HepG2 (cell line): Measurements from ENCODE around the gene SYS1. TPM values are rescaled to one million over a fixed set of nuclear protein-coding genes. Genes with fewer than 3 reads are reported as not detected.

ENCODE experiments used
- BCLAF1 ChIP-seq: fragments of 450-650 bp; IDR thresholded peaks from 2 replicates; pipeline ENCODE4 v1.6.1; 2017; ENCODE audit warnings: mild to moderate bottlenecking
- BRD4 ChIP-seq: sonication (generic); formaldehyde crosslinking; IDR thresholded peaks from 2 replicates; pipeline ENCODE4 v1.4.0; 2020; ENCODE audit warnings: missing genetic modification reagents
- BRF2 ChIP-seq: sonication (generic); formaldehyde crosslinking; IDR thresholded peaks from 2 replicates; pipeline ENCODE4 v1.8.1; 2022; ENCODE audit warnings: mild to moderate bottlenecking, missing genetic modification reagents
- DDIT3 ChIP-seq: sonication (generic); formaldehyde crosslinking; IDR thresholded peaks from 2 replicates; pipeline ENCODE4 v1.4.0; 2020; ENCODE audit warnings: mild to moderate bottlenecking, missing genetic modification reagents
- EEA1 ChIP-seq: sonication (generic); formaldehyde crosslinking; IDR thresholded peaks from 2 replicates; pipeline ENCODE4 v1.5.1; 2020; ENCODE audit warnings: mild to moderate bottlenecking, missing genetic modification reagents, borderline replicate concordance
- HNF1A ChIP-seq, 2 experiments: sonication (generic) in 1 of 2; formaldehyde crosslinking in 1 of 2; IDR thresholded peaks; 2 replicates each; pipeline versions ENCODE4 v1.4.0 to v1.6.1; 2016 to 2020; ENCODE audit warnings: borderline replicate concordance in 1 of 2, low read depth in 1 of 2, mild to moderate bottlenecking in 1 of 2, missing genetic modification reagents in 1 of 2
- JDP2 ChIP-seq: sonication (generic); formaldehyde crosslinking; IDR thresholded peaks from 2 replicates; pipeline ENCODE4 v1.8.1; 2022; ENCODE audit warnings: missing genetic modification reagents, borderline replicate concordance
- NR2F2 ChIP-seq: IDR thresholded peaks from 2 replicates; pipeline ENCODE4 v1.6.1; 2012; ENCODE audit warnings: low read depth, inconsistent platforms, borderline replicate concordance
- RBAK ChIP-seq: sonication (generic); formaldehyde crosslinking; IDR thresholded peaks from 2 replicates; pipeline ENCODE4 v1.5.1; 2020; ENCODE audit warnings: mild to moderate bottlenecking, missing genetic modification reagents
- RFX5 ChIP-seq: IDR thresholded peaks from 2 replicates; pipeline ENCODE4 v1.6.1; 2011; ENCODE audit warnings: low read depth, low read length, improper control_type of control experiment
- SOX5 ChIP-seq: IDR thresholded peaks from 2 replicates; pipeline ENCODE4 v1.6.1; 2016; ENCODE audit warnings: borderline replicate concordance
- ZFP36L2 ChIP-seq: sonication (generic); formaldehyde crosslinking; IDR thresholded peaks from 2 replicates; pipeline ENCODE4 v1.4.0; 2020; ENCODE audit warnings: missing genetic modification reagents
- ZFP37 ChIP-seq: sonication (generic); formaldehyde crosslinking; IDR thresholded peaks from 2 replicates; pipeline ENCODE4 v1.4.0; 2020; ENCODE audit warnings: missing genetic modification reagents, borderline replicate concordance
- ZMYM3 ChIP-seq: sonication (generic); formaldehyde crosslinking; IDR thresholded peaks from 2 replicates; pipeline ENCODE4 v1.5.1; 2020; ENCODE audit warnings: mild to moderate bottlenecking, missing genetic modification reagents
- ZNF232 ChIP-seq: sonication (generic); formaldehyde crosslinking; IDR thresholded peaks from 2 replicates; pipeline ENCODE4 v1.4.0; 2020; ENCODE audit warnings: missing genetic modification reagents, borderline replicate concordance
- ZNF432 ChIP-seq: sonication (generic); formaldehyde crosslinking; IDR thresholded peaks from 2 replicates; pipeline ENCODE4 v1.5.0; 2020; ENCODE audit warnings: missing genetic modification reagents, mild to moderate bottlenecking, borderline replicate concordance
- ZNF503 ChIP-seq: sonication (generic); formaldehyde crosslinking; IDR thresholded peaks from 2 replicates; pipeline ENCODE4 v1.4.0; 2020; ENCODE audit warnings: missing genetic modification reagents
- ZNF510 ChIP-seq: sonication (generic); formaldehyde crosslinking; IDR thresholded peaks from 2 replicates; pipeline ENCODE4 v1.4.0; 2020; ENCODE audit warnings: low read depth, mild to moderate bottlenecking, missing genetic modification reagents
- polyA plus RNA-seq, 8 experiments: library from polyadenylated mRNA; depleted of rRNA in 3 of 8; stranded (reverse) in 7 of 8; unstranded in 1 of 8; fragments of >200 nt; fragmentation: Illumina TruSeq in 4 of 8; extraction: Trizol in 4 of 8; gene quantifications; 2 replicates each; pipeline versions ENCODE4 v1.2.1 to v1.2.3, GENCODE V29; 2011 to 2016; ENCODE audit warnings: low read depth in 4 of 8, missing spikeins in 1 of 8, mixed read lengths in 1 of 8; ENCODE audit not compliant: insufficient read depth in 1 of 8
- total RNA-seq, 5 experiments: library from RNA; depleted of rRNA; stranded (reverse); fragments of >200 nt; fragmentation: Illumina TruSeq; extraction: Trizol; gene quantifications; 2 replicates each; pipeline ENCODE4 v1.2.3, GENCODE V29; 2016; ENCODE audit warnings: low read depth in 1 of 5

SYS1 gene
- total and polyA plus RNA-seq, 2 of the 13 experiments (the other 11 are each of a cell fraction or from before 2014, with no cell fraction given) = 38.3 to 65.6 TPM

GRCh38 chr20:45415822-45416637 is 53.1 kb downstream of the SYS1 start, which contains the start of gene PIGT (continued):
- TF ChIP-seq ZNF510 (CRISPR knock-in tag) = 0 out of 2 replicates have a peak, but pooled peaks have one; percentile 60
- no peak for TF ChIP-seq NR2F2
- TF ChIP-seq RFX5 = peak; percentile 65
- no peak for TF ChIP-seq ZNF432 (CRISPR knock-in tag)
- no peak; the same call in 1 of the 2 replicates for TF ChIP-seq JDP2
- peak; percentile 98 for TF ChIP-seq EEA1
- no peak for TF ChIP-seq HNF1A (IDR thresholded peaks at IDR 0.05; ENCODE audit: low read depth)
- no peak; the same call in 1 of the 2 replicates for TF ChIP-seq HNF1A (CRISPR knock-in tag; IDR thresholded peaks at IDR 0.05; ENCODE audit: borderline replicate concordance)
- peak; percentile 62; the same call in 1 of the 2 replicates for TF ChIP-seq ZFP37 (CRISPR knock-in tag)
- TF ChIP-seq DDIT3 (CRISPR knock-in tag) = 0 out of 2 replicates have a peak, but pooled peaks have one; percentile 78
- no peak for TF ChIP-seq ZFP36L2 (CRISPR knock-in tag)
- peak; percentile 75; the same call in 1 of the 2 replicates for TF ChIP-seq ZNF503 (CRISPR knock-in tag)
- TF ChIP-seq ZMYM3 (CRISPR knock-in tag) = 0 out of 2 replicates have a peak, but pooled peaks have one; percentile 31
- peak; percentile 97 for TF ChIP-seq ZNF232 (CRISPR knock-in tag)
- peak; percentile 94 for TF ChIP-seq BRD4 (CRISPR knock-in tag)
- TF ChIP-seq BRF2 (CRISPR knock-in tag) = peak; percentile 63; the same call in 1 of the 2 replicates
- TF ChIP-seq SOX5 = peak; percentile 50; the same call in 1 of the 2 replicates
- TF ChIP-seq RBAK (CRISPR knock-in tag) = no peak
- no peak for TF ChIP-seq BCLAF1
